ENCODE measurements around the gene CTXN3.

CTXN3 gene

DNA sequence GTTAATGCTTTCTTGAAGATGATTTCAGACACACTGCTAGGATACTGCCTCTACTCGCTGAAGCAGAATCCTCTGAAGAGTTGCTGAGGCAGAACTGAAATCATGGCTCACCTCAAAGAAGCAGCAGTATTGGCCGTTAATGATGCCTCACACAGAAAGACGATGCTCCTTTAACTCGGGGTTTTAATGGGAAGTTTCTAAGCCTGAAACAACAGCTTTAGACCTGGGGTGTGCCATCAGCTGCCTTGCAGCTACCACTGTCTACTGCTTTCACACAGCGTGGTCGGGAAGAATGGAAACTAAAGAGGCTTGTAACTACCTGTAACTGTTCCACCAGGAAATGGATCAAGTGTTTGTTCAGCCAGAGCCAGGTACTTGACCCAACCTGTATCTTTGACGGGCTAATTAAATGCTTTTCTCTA is at the start of gene CTXN3:
TSS of gene CTXN3 (plus strand) at position 65 of the 422 bp plus-strand sequence. CDS start 8,440 bp downstream, outside the sequence.
- no peak for DNase-seq (ENCODE audit: low read depth)

DNA sequence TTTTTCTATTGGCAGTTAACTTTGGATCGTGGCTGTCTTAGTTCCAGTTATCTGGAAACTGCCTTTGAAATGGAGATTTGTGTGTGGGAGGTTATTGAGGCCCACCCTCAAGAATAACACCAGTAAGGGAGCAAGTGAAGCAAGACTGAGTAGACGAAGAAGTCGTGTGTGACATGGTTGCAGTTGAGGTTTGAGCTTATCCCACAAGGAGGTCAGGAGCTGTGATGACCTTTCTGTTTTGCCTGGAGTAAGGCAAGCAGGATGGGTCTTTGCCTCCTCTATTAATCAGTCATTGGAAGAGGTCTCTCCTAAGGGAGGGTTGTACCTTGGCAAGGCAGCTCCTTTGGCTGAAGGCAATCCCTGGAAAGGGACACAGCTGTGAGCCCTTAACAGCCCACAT is 49.6 kb upstream of the CTXN3 start:
- no peak for DNase-seq (ENCODE audit: low read depth)

DNA sequence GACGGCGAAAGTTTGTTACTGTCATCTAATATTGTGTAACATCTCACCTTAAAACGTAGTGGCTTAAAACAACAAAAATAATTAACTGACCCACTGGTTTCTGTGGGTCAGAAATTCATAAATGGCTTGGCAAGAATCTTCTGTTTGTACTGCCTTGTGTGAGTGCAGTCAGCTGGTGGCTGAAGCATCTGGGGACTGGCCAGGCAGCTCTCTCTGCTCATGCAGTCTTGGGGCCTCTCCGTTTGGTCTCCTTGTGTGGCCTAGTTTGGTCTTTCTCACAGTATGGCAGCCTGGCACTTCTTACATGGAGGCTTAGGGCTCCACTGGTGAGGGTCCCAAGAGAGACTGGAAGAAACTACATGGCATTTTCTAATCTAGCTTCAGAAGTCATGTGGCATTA is 49.0 kb upstream of the CTXN3 start:
- DNase-seq (ENCODE audit: low read depth), result no peak

- DNase-seq (ENCODE audit: low read depth), result no peak
Observed at GRCh38 chr5:127601111-127601510, 47.8 kb upstream of the CTXN3 start.

- no peak for DNase-seq (ENCODE audit: low read depth)
Observed at GRCh38 chr5:127601601-127602000, 47.3 kb upstream of the CTXN3 start.

DNA sequence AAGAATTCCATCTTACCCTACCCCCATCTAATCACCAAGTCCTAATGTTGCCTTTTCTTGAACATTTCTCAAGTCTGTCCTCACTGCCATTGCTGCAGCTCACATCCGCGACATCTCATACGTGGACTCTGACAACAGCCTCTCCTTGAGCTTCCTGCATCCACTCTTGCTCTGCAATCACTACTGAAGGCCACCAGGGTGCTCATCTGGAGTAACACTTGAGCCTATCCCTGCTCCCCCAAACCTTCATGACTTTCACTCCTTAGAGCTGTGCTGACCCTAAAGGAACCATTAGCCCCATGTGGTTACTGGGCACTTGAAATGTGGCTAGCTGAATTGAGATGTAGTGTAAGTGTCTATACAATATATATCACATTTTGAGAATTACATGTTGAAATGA is 46.4 kb upstream of the CTXN3 start:
- no peak for DNase-seq (ENCODE audit: low read depth)

GRCh38 chr5:127602896-127603844 is 45.7 kb upstream of the CTXN3 start:
- DNase-seq (ENCODE audit: low read depth), result no peak

DNA sequence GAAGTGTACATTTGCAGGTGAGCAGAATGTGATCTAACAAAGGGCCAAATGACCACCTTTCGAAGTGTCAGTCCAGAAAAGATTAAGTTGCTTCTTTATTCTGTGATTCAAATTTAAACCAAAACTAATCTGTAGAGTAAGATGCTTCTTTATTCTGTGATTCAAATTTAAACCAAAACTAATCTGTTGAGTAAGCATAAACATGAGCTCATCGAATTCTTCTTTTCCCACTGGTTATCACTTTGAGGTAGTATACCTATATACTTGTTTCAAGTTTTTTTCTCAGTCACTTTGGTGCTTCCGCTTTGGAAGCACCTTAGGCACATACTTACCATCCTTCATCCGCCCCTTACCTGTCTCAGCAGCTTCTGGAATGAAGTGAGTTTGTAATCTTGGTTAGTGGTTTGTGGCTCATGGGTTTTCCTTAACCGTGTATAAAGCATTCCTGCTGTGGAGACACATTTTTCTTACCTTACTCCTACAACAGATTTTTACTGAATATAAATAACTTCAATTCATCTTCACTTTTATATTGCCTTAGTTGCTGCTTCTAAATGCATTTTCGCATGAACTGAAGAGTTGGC is 40.7 kb upstream of the CTXN3 start:
- no peak for DNase-seq (ENCODE audit: low read depth)

GRCh38 chr5:127609011-127609410 is 39.9 kb upstream of the CTXN3 start:
- DNase-seq (ENCODE audit: low read depth), result no peak

GRCh38 chr5:127609957-127610356 is 38.9 kb upstream of the CTXN3 start:
- DNase-seq (ENCODE audit: low read depth), result no peak

GRCh38 chr5:127612441-127613141 is 36.3 kb upstream of the CTXN3 start:
- no peak for DNase-seq (ENCODE audit: low read depth)

DNA sequence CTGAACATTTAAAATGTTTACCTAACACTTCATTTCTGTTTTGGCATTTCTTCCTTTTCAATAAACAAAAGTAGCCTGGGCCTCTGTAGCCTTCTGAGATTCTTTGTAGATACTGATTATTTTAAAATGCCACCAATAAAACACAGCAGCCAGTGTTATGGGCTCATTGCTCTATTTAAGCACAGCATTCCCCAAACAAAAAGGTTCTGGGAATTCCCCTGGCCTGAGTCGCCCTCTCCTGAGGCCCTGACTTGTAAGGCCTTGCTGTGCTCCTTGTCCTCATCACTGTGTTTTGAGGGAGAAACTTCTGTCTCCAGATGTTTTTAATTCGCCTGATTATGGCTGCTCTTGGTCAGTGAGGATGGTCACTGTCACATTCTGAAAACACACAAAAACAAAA is 33.0 kb upstream of the CTXN3 start:
- DNase-seq (ENCODE audit: low read depth), result no peak

GRCh38 chr5:127619908-127620479 is 28.9 kb upstream of the CTXN3 start:
- DNase-seq (ENCODE audit: low read depth), result no peak

DNA sequence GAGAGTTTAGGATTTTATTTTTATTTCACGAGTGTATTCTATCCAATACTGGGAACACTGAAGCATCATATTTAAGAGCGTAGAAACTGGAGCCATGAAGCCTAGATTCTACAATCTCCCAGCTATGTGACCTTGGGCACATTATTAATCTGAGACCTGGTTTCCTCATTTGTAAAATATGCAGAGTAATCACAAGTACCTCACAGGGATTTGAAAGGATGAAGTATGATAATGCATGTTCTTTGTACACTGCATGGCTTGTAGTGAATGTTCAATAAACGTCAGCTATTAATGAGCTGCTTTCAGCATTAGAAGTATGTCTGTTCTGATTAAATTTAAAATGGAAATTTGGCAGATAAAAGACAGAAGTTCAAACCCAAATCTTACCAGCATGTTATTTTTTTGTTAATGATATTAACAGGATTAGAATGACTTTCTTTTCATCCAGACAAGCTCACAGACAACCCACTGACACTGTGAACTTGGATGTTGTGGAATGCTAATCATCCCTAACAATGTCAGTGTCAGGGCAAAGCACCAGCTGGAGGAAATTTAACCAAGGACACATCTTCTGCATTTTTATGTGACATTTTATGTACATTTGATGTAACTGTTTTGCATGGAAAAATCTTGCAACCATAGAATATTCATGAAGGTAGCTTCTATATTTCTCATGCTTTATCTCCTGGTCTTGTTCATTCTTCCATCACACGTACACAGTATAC is 27.1 kb upstream of the CTXN3 start:
- no peak for DNase-seq (ENCODE audit: low read depth)

- no peak for DNase-seq (ENCODE audit: low read depth)
Observed at GRCh38 chr5:127634007-127634406, 14.9 kb upstream of the CTXN3 start.

GRCh38 chr5:127639828-127640227 is 9.1 kb upstream of the CTXN3 start:
- no peak for DNase-seq (ENCODE audit: low read depth)

- DNase-seq (ENCODE audit: low read depth), result no peak
Observed at GRCh38 chr5:127642949-127643348, 5.9 kb upstream of the CTXN3 start.

- DNase-seq (ENCODE audit: low read depth), result no peak
Observed at GRCh38 chr5:127643607-127644006, 5.3 kb upstream of the CTXN3 start.

GRCh38 chr5:127645300-127645726 is 3.6 kb upstream of the CTXN3 start:
- no peak for DNase-seq (ENCODE audit: low read depth)

- DNase-seq (ENCODE audit: low read depth), result no peak
Observed at GRCh38 chr5:127647361-127647958, 1.4 kb upstream of the CTXN3 start.

- DNase-seq (ENCODE audit: low read depth), result no peak
Observed at GRCh38 chr5:127650022-127650421, 1.1 kb downstream of the CTXN3 start.
